GM19455 (cell line): ENCODE data around the gene VAT1.
"Not testable (repeated sequence)": the region's sequence is repeated elsewhere in the genome, so short reads cannot be mapped to it uniquely, and the experiment has no call there.

Source experiments
- ATAC-seq: cut with Tn5 transposase; IDR thresholded peaks from one replicate; pipeline ENCODE4 v1.9.1; 2021; ENCODE audit not compliant: unreplicated experiment

VAT1 gene

GRCh38 chr17:43010667-43011308 is 11.4 kb downstream of the VAT1 start:
- ATAC-seq = no peak

DNA sequence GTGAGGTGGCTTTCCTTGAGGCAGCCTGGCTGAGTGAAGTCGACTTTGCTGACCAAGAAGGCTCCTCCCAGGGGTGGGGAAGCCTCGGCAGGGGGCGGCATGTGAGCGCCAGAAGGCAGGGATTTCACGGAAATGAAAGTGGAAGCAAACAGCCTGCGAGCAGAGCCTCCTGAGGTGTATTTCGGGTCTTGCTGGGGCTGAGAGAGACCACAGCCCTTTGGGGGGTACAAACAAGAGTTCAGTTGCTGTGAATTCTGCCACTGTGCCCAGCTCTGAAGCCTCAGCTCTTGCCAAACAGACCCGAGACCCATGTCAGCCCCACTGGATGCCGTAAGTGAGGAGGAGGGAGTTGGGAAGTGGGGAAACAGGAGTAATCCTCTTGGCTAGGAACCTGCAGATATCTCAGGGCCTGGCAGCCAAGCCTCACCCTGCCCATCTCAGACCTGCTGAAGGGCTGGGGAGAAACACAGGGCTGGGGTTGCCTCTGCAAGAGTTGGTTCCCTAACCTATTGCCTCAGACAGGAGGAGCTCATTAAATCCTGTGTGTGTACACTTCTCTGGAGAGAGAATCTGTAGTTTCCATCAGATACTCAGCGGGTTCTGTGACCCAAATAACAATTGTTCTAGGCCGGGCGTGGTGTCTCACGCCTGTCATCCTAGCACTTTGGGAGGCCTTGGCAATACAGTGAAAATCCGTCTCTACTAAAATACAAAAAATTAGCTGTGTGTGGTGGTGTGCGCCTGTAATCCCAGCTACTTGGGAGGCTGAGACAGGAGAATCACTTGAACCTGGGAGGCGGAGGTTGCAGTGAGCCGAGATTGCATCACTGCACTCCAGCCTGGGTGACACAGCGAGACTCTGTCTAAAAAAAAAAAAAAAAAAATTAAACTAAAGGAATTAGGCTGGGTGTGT is 15.3 kb downstream of the VAT1 start, which contains the start of gene IFI35:
IFI35 (plus strand) TSS at position 146 of the 913 bp plus-strand sequence; CDS start at position 310, 164 bp downstream.
- peak; percentile 63 for ATAC-seq

DNA sequence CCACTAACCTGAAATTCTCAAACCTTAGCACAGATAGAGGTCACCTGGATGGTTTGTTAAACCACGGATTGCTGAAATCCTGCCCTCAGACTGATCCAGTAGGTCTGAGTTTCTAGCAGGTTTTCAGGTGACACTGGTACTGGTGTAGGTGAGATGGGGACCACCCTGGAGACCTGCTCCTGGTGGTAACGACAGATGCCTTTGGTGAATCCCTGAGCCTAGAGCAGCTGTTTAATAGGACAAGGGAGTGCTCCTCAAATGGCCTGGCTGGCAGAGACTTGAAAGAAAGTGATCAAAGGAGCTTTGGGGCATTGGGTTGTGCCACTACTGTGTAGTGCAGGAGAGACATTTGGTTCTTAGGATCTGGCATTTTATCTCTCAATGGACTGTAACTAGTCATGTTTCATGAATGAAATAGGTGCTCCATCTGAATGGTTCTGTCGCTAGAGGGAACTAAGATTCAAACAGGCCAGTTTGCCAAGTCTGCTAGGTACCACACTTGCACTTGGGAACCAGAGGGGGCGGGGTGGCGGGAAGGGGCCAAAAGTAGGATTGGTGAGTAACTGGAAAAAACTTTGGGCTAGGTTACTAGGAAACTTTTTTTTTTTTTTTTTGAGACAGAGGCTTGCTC is 18.5 kb downstream of the VAT1 start:
- ATAC-seq = no peak

DNA sequence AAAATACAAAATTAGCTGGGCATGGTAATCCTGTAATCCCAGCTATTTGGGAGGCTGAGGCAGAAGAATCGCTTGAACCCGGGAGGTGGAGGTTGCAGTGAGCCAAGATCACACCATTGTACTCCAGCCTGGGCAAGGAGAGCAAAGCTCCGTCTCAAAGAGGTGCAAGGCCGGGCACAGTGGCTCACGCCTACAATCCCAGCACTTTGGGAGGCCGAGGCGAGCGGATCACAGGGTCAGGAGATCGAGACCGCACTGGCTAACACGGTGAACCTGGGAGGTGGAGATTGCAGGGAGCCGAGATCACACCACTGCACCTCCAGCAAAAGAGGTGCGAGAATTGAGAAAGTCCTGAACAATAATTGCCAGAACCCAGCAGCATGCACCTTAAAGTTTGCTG is 21.3 kb downstream of the VAT1 start:
- not testable (repeated sequence) for ATAC-seq

GRCh38 chr17:42999003-42999525 is 23.1 kb downstream of the VAT1 start:
- ATAC-seq = no peak

- peak; percentile 87 for ATAC-seq
These were observed 23.9 kb downstream of the VAT1 start, which contains the start of gene RPL27 for GRCh38 chr17:42997984-42998938. Gene RPL27, plus strand, starts transcription at chr17:42998419. Its CDS starts 332 bp downstream, at chr17:42998751.

- ATAC-seq = no peak
These were observed 24.7 kb downstream of the VAT1 start for GRCh38 chr17:42997390-42997983.

DNA sequence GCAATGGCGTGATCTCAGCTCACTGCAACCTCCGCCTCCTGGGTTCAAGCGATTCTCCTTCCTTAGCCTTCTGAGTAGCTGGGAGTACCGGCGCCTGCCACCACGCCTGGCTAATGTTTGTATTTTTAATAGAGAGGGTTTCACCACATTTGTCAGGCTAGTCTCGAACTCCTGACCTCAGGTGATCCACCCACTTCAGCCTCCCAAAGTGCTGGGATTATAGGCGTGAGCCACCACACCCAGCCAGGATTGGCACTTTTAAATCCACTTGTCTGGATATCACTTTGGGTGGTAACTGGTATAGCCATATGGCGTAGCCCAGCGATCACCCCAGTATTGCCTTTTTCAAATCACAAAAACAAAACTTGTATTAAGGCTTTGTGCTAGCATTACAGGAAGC is 28.3 kb downstream of the VAT1 start:
- not testable (repeated sequence) for ATAC-seq

DNA sequence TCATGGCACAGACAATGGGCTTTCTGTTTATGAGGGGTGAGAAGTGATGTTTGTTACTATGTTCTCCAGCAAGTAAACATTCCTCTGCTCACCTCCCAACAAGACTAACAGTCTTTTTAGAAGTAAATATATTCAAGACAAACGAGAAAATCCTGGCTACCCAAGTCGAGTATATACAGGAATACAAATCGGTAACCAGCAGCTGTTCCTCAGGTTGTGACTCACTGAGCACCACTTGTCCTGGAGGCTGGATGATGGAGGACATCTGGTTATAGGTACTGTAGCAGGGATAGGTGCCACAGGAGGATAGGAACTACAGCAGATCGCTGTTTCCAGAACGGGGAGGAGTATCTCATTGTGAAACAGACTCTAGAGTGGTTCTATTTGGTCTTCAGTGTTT is 29.3 kb downstream of the VAT1 start:
- ATAC-seq = no peak

DNA sequence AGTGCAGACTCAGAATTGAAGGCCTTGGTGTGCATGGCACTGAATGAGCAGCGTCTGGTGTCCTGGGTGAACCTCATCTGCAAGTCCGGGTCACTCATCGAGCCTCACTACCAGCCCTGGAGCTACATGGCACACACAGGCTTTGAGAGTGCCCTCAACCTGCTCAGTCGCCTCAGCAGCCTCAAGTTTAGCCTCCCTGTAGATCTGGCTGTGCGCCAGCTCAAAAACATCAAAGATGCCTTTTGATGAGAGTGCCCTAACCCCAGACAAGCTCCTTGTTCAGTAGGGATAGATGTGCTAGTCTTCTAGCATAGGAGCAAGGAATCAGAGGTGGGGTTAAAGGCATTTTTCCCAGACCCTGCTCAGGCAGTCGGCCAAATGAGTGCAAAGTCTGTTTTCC is 30.7 kb downstream of the VAT1 start:
- no peak for ATAC-seq

- ATAC-seq = no peak
These were observed 32.2 kb downstream of the VAT1 start for GRCh38 chr17:42989726-42990652.

- no peak for ATAC-seq
These were observed 33.0 kb downstream of the VAT1 start for GRCh38 chr17:42989141-42989540.

- ATAC-seq = no peak
These were observed 37.0 kb downstream of the VAT1 start for GRCh38 chr17:42985225-42985624.

DNA sequence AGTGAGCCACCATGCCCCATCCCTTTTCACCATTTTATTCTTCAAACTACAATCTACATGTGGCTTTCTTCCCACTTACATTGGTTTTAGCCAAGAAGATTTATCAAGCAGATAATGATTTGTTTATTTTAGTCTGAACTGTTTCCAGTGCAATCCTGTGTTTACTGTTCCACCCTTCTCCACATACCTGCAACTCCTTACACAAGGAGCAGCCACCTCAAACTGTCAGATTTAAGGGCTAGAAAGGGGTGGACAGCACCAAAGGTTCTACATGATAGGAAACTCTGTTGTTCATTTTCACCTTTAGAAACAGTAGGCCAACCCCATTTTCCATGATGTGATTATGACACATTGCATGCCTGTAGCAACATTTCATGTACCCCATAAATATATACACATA is 39.9 kb downstream of the VAT1 start:
- no peak for ATAC-seq

DNA sequence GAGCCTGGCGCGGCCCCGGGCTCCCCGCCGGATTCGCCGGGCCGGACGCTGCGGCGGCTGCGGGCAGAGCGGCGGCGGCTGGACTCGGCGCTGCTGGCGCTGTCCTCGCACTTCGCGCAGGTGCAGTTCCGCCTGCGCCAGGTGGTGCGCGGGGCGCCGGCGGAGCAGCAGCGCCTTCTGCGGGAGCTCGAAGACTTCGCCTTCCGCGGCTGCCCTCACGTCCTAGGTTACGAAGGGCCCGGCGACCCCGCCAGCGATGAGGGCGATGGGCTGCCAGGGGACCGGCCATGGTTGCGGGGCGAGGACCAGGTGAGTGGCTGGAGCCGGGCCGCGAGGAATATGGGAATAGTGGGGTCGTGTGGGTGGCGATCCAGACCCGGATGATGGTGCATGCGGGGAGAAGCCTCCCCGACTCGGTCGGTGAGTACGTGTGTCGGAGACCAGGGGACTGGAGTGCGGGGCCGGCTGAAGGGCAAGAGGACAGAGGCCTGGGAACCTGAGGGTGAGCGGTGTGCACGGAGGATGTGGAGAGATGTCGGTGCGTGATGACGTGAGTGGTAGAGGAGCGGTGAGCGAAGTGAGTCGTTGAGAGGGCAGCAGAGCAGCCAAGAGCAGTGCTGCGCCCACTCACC is 41.3 kb downstream of the VAT1 start:
- no peak for ATAC-seq

- ATAC-seq = no peak
These were observed 41.9 kb downstream of the VAT1 start, which contains the start of gene RUNDC1 for GRCh38 chr17:42980274-42980765. Gene RUNDC1, plus strand, starts transcription at chr17:42980565. Its CDS starts 12 bp downstream, at chr17:42980577.

DNA sequence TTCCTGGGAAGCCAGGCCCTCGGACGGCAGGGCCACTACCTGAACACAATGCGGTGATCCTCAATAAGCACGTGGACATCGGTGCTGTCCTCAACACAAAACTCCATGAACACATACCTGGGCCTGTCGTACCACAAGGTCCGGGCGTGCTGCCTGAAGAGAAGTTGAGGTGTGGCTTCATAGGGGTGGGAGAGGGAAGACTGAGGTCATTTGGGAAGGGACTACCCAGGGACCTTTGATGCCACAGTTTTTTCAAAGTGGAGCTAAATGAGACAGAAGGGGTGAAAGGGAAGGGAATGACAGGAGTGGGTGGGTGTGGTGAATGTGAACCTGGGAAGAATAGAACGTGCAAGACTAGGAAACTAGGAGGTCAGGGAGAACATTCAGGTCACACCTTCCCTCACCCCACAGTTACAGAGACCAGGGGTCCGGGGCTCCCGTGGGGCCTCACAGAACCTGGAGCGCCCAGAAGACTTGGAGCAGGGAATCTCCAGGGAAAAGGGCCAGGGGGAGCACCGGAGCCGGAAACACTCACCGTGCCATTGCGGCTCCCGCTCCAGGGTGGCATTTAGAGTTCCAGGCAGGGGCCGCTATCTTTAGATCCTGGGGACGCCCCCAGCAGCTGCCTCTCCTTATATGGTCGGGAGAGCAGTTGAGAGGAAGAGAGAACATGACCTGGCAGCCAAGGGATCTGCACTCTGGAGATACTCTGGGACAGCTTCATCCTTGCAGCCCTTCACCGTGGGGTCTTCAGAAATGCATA is 42.5 kb downstream of the VAT1 start, which contains the start of gene PTGES3L:
PTGES3L (minus strand) TSS at position 570 of the 763 bp plus-strand sequence; CDS start at position 543, 27 bp downstream.
- no peak for ATAC-seq
